Neuron (in vitro differentiated cells): ENCODE results near the gene ATAD3B.
A peak's percentile ranks its signal among the peaks of the same experiment; 100 is the strongest.
"Not testable (repeated sequence)": the region's sequence is repeated elsewhere in the genome, so short reads cannot be mapped to it uniquely, and the experiment has no call there.

Experiments
- H2AFZ ChIP-seq: one replicate; pipeline ENCODE4 v1.6.1; 2013; ENCODE audit warnings: low read depth, mild to moderate bottlenecking, inconsistent platforms, low read length, moderate library complexity
- H3K27me3 ChIP-seq: one replicate; pipeline ENCODE4 v1.6.1; 2013; ENCODE audit warnings: low read length; ENCODE audit not compliant: insufficient read depth
- H3K36me3 ChIP-seq: one replicate; pipeline ENCODE4 v1.6.1; 2013; ENCODE audit warnings: low read length; ENCODE audit not compliant: insufficient read depth
- H3K4me1 ChIP-seq: one replicate; pipeline ENCODE4 v1.6.1; 2013; ENCODE audit warnings: low read length; ENCODE audit not compliant: insufficient read depth
- H3K4me3 ChIP-seq: 2 replicates; pipeline ENCODE4 v1.5.1; 2013; ENCODE audit warnings: mild to moderate bottlenecking, low read length, moderate library complexity
- H3K9me3 ChIP-seq: one replicate; pipeline ENCODE4 v1.6.1; 2013; ENCODE audit warnings: low read length

Gene ATAD3B

GRCh38 chr1:1507305-1507704, 35.7 kb downstream of the ATAD3B start:
- H3K4me3 ChIP-seq = no peak overlapping the region
- H3K36me3 ChIP-seq = no peaks in the 10 kb centered on the region
- no peaks in the 10 kb centered on the region for H3K27me3 ChIP-seq
- H2AFZ ChIP-seq = no peak overlapping the region
- H3K9me3 ChIP-seq = no peaks in the 10 kb centered on the region
- peaks cover 10% of the 10 kb centered on the region for H3K4me1 ChIP-seq

GRCh38 chr1:1508775-1509464, 37.4 kb downstream of the ATAD3B start:
- not testable (repeated sequence) for H3K27me3 ChIP-seq, H3K9me3 ChIP-seq, H2AFZ ChIP-seq, H3K36me3 ChIP-seq, H3K4me3 ChIP-seq, H3K4me1 ChIP-seq

GRCh38 chr1:1509465-1509850, 37.9 kb downstream of the ATAD3B start:
- H3K4me1 ChIP-seq, H3K4me3 ChIP-seq, H3K27me3 ChIP-seq, H2AFZ ChIP-seq, H3K9me3 ChIP-seq, H3K36me3 ChIP-seq: not testable (repeated sequence)

- Histone ChIP-seq H3K9me3 (no peaks in the 10 kb centered on the region), H2AFZ (peak overlapping the region; percentile 65), H3K27me3 (no peaks in the 10 kb centered on the region), H3K36me3 (peaks cover 10% of the 10 kb centered on the region), H3K4me1 (peaks cover 3% of the 10 kb centered on the region), H3K4me3 (peak overlapping the region; percentile 77)
Observed at GRCh38 chr1:1510912-1511532, 39.5 kb downstream of the ATAD3B start.

- peaks cover 3% of the 10 kb centered on the region for H3K4me1 ChIP-seq
- peak within 1 kb of the TSS; percentile 65 for H2AFZ ChIP-seq
- H3K9me3 ChIP-seq = no peaks in the 10 kb centered on the region
- no peaks in the 10 kb centered on the region for H3K27me3 ChIP-seq
- peaks cover 10% of the 10 kb centered on the region for H3K36me3 ChIP-seq
- H3K4me3 ChIP-seq = peak within 1 kb of the TSS; percentile 77
Observed at GRCh38 chr1:1511533-1512285, 40.1 kb downstream of the ATAD3B start, which contains the start of gene ATAD3A. TSS of gene ATAD3A (plus strand) at chr1:1512162. CDS start at chr1:1512269, 107 bp downstream.

GRCh38 chr1:1512425-1512824, 40.9 kb downstream of the ATAD3B start:
- H3K4me3 ChIP-seq = peak overlapping the region; percentile 66
- H2AFZ ChIP-seq, H3K9me3 ChIP-seq, H3K4me1 ChIP-seq, H3K27me3 ChIP-seq: not testable (repeated sequence)
- H3K36me3 ChIP-seq = peaks cover 12% of the 10 kb centered on the region

- not testable (repeated sequence) for H3K9me3 ChIP-seq, H3K27me3 ChIP-seq, H2AFZ ChIP-seq, H3K4me3 ChIP-seq, H3K4me1 ChIP-seq
- peaks cover 22% of the 10 kb centered on the region for H3K36me3 ChIP-seq
Observed at GRCh38 chr1:1513675-1514074, 42.1 kb downstream of the ATAD3B start.

GRCh38 chr1:1514376-1514775, 42.8 kb downstream of the ATAD3B start:
- not testable (repeated sequence) for H3K9me3 ChIP-seq, H3K4me1 ChIP-seq, H3K4me3 ChIP-seq, H2AFZ ChIP-seq, H3K27me3 ChIP-seq
- H3K36me3 ChIP-seq = peaks cover 23% of the 10 kb centered on the region

GRCh38 chr1:1516923-1517322, 45.4 kb downstream of the ATAD3B start:
- H2AFZ ChIP-seq, H3K27me3 ChIP-seq, H3K4me1 ChIP-seq, H3K9me3 ChIP-seq, H3K4me3 ChIP-seq: not testable (repeated sequence)
- H3K36me3 ChIP-seq = peaks cover 31% of the 10 kb centered on the region

- H3K27me3 ChIP-seq = no peaks in the 10 kb centered on the region
- H3K4me3 ChIP-seq = no peak overlapping the region
- peaks cover 31% of the 10 kb centered on the region for H3K36me3 ChIP-seq
- H3K9me3 ChIP-seq = no peaks in the 10 kb centered on the region
- no peaks in the 10 kb centered on the region for H3K4me1 ChIP-seq
- H2AFZ ChIP-seq = no peak overlapping the region
Observed at GRCh38 chr1:1517973-1518620, 46.5 kb downstream of the ATAD3B start.

GRCh38 chr1:1518621-1519007, 47.0 kb downstream of the ATAD3B start:
- H3K36me3 ChIP-seq = peaks cover 36% of the 10 kb centered on the region
- H3K27me3 ChIP-seq, H3K4me3 ChIP-seq, H3K4me1 ChIP-seq, H3K9me3 ChIP-seq, H2AFZ ChIP-seq: not testable (repeated sequence)

GRCh38 chr1:1519805-1520505, 48.4 kb downstream of the ATAD3B start:
- H3K4me3 ChIP-seq, H3K27me3 ChIP-seq, H2AFZ ChIP-seq, H3K9me3 ChIP-seq, H3K4me1 ChIP-seq: not testable (repeated sequence)
- peaks cover 37% of the 10 kb centered on the region for H3K36me3 ChIP-seq

- peaks cover 40% of the 10 kb centered on the region for H3K36me3 ChIP-seq
- no peaks in the 10 kb centered on the region for H3K9me3 ChIP-seq
- no peaks in the 10 kb centered on the region for H3K27me3 ChIP-seq
- no peak overlapping the region for H3K4me3 ChIP-seq
- H2AFZ ChIP-seq = no peak overlapping the region
- no peaks in the 10 kb centered on the region for H3K4me1 ChIP-seq
Observed at GRCh38 chr1:1521331-1521730, 49.8 kb downstream of the ATAD3B start.
